SH-SY5Y (cell line): ENCODE measurements around the gene SYK.

Source experiments
- GATA2 ChIP-seq: IDR thresholded peaks from 2 replicates; pipeline ENCODE4 v1.6.1; 2011; ENCODE audit warnings: mild to moderate bottlenecking, low read depth, low read length
- GATA3 ChIP-seq: IDR thresholded peaks from 2 replicates; pipeline ENCODE4 v1.6.1; 2011; ENCODE audit warnings: low read depth, mild to moderate bottlenecking, low read length, moderate library complexity

DNA sequence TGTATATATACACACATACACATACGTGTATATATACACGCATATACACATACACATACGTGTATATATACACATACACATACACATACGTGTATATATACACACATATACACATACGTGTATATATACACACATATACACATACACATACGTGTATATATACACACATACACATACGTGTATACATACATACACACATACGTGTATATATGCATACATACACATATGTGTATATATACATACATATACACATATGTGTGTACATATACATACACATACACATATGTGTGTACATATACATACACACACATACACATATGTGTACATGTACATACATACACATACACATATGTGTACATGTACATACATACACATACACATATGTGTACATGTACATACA, 82.6 kb downstream of the SYK start:
- TF ChIP-seq GATA3 (no peak), GATA2 (no peak)
